CD4-positive, alpha-beta T cell (primary cell): ENCODE data around the gene ITGB1BP2. TPM values are rescaled to one million over a fixed set of nuclear protein-coding genes. Genes with fewer than 3 reads are reported as not detected.
A peak's percentile ranks its signal among the peaks of the same experiment; 100 is the strongest.
"Not testable (repeated sequence)": the region's sequence is repeated elsewhere in the genome, so short reads cannot be mapped to it uniquely, and the experiment has no call there.

Experiments used
- ATAC-seq: fragments of 200-7000 bp; cut with Tn5 transposase; one replicate; pipeline ENCODE4 v1.10.0; 2022; ENCODE audit warnings: mild to moderate bottlenecking; ENCODE audit not compliant: poor library complexity
- CTCF ChIA-PET: fragments of 350-600 bp; sonication (Branson Sonifier 250); formaldehyde crosslinking; loops from one replicate; lab custom pipeline; 2021; ENCODE audit warnings: antibody characterized with exemption, inconsistent platforms; lab: Charles Lee
- POLR2A ChIA-PET: fragments of 350-600 bp; sonication (Branson Sonifier 250); formaldehyde crosslinking; loops from one replicate; lab custom pipeline; 2021; ENCODE audit warnings: antibody characterized with exemption, inconsistent platforms; lab: Charles Lee
- DNase-seq, 14 experiments: peaks; one replicate each; pipeline ENCODE4 v3.0.0-alpha.2; 2013 to 2020; ENCODE audit warnings: mixed read lengths in 2 of 14
- H3K27ac ChIP-seq, 2 donors: one replicate each; pipeline versions ENCODE4 v1.5.1 to v1.7.0; 2013; ENCODE audit warnings: low read length in 2 of 2, low read depth in 1 of 2, mild to moderate bottlenecking in 1 of 2
- H3K27me3 ChIP-seq, 2 experiments: 1 replicate in 1 of 2; 2 replicates in 1 of 2; pipeline versions ENCODE4 v1.6.1 to v1.7.0; 2013; ENCODE audit warnings: low read length in 2 of 2, control low read depth in 1 of 2, mild to moderate bottlenecking in 1 of 2, moderate library complexity in 1 of 2; ENCODE audit not compliant: insufficient read depth in 2 of 2, control insufficient read depth in 1 of 2
- H3K36me3 ChIP-seq: one replicate; pipeline ENCODE4 v1.6.1; 2013; ENCODE audit warnings: low read length, control low read depth; ENCODE audit not compliant: insufficient read depth
- H3K4me1 ChIP-seq: one replicate; pipeline ENCODE4 v1.6.1; 2013; ENCODE audit warnings: low read length, control low read depth; ENCODE audit not compliant: insufficient read depth
- H3K4me3 ChIP-seq: one replicate; pipeline ENCODE4 v1.5.1; 2013; ENCODE audit warnings: mild to moderate bottlenecking, low read length, moderate library complexity
- H3K9me3 ChIP-seq, 2 experiments: 1 replicate in 1 of 2; 2 replicates in 1 of 2; pipeline versions ENCODE4 v1.6.1 to v1.7.0; 2013; ENCODE audit warnings: low read length in 2 of 2, mild to moderate bottlenecking in 2 of 2, control low read depth in 1 of 2, moderate library complexity in 1 of 2; ENCODE audit not compliant: control insufficient read depth in 1 of 2, insufficient read depth in 1 of 2
- H3K27ac Mint-ChIP-seq: one replicate; pipeline ENCODE4 v1.8.0; 2020; ENCODE audit warnings: mixed read lengths
- H3K27me3 Mint-ChIP-seq: one replicate; pipeline ENCODE4 v1.8.0; 2021; ENCODE audit warnings: mixed read lengths
- H3K36me3 Mint-ChIP-seq: one replicate; pipeline ENCODE4 v1.8.0; 2021; ENCODE audit warnings: low read depth, mixed read lengths
- H3K4me1 Mint-ChIP-seq: one replicate; pipeline ENCODE4 v1.8.0; 2021; ENCODE audit warnings: low read depth, mixed read lengths
- H3K4me3 Mint-ChIP-seq: one replicate; pipeline ENCODE4 v1.8.0; 2020; ENCODE audit warnings: mild to moderate bottlenecking, mixed read lengths
- H3K9me3 Mint-ChIP-seq: one replicate; pipeline ENCODE4 v1.8.0; 2020; ENCODE audit warnings: mixed read lengths
- intact Hi-C, 2 experiments: fragments of 100-400 bp; cut with DNase I in 1 of 2; cut with micrococcal nuclease in 1 of 2; formaldehyde crosslinking; loops; one replicate each; pipeline versions ENCODE4 v1.15.1 to v1.9.0; 2023 to 2025; cut with DNase I, micrococcal nuclease
- total RNA-seq, 174 experiments: library from RNA in 2 of 174; stranded (reverse) in 2 of 174; gene quantifications; one replicate each; pipeline ENCODE4 v1.2.3 and lab custom pipeline; 2021 to 2026
- TF ChIP-seq, protein P1 (sequence below): fragments of 200-600 bp; IDR thresholded peaks from one replicate; pipeline ENCODE4 v1.8.0; 2022; ENCODE audit warnings: antibody characterized with exemption, mild to moderate bottlenecking

Gene ITGB1BP2
- total RNA-seq, 2 experiments from 2014 or later: 2.9 to 3.4 TPM

DNA sequence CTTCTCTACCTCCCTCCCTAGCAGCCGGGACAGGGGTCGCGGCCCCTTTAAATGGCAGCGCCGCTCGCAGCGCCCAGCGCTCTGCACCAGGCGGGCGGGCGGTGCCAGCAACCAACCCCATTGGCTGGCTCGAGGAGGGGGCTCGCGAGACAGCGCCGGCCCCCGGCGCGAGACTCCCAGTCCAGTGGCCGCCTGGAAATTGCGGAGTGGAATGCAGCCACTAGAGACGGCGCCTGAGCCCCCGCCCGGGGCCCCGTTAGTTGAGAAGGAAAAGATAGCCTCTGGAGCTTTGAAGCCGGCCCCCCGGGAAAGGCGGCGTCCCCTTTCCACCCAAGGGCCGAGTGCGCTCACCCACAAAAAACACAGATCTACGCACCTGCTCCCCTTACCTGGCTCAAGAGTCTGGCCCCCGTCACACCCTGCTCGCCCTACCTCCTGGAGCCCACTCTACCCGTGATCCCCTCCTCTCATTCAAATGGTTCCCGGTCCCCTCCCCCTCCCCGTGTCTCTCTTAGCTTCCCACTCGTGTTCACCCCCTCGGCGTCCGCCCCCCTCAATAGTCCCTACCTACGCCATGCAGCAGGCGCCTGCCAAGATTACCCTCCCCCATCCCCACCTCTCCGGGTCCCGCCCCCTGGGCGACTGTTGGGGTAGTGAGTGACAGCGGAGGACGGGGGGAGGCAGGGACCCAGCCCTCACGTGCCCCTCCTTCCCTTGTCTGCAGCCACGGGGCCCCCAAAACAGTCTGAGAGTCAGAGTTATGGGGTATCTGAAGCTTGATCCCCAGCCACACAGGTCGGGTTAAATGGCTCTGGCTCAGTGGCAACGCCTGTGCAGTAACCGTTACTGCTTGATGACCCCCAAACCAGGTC lies 47.2 kb upstream of the ITGB1BP2 start, which contains the start of gene ZMYM3:
TSS of gene ZMYM3 (minus strand) at position 49 of the 872 bp plus-strand sequence. CDS start 885 bp downstream, outside the sequence.
- peak; percentile 75 for ATAC-seq
- TF ChIP-seq, protein P1, sequence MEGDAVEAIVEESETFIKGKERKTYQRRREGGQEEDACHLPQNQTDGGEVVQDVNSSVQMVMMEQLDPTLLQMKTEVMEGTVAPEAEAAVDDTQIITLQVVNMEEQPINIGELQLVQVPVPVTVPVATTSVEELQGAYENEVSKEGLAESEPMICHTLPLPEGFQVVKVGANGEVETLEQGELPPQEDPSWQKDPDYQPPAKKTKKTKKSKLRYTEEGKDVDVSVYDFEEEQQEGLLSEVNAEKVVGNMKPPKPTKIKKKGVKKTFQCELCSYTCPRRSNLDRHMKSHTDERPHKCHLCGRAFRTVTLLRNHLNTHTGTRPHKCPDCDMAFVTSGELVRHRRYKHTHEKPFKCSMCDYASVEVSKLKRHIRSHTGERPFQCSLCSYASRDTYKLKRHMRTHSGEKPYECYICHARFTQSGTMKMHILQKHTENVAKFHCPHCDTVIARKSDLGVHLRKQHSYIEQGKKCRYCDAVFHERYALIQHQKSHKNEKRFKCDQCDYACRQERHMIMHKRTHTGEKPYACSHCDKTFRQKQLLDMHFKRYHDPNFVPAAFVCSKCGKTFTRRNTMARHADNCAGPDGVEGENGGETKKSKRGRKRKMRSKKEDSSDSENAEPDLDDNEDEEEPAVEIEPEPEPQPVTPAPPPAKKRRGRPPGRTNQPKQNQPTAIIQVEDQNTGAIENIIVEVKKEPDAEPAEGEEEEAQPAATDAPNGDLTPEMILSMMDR: no peak
- peaks cover 5% of the 10 kb centered on the region for H3K36me3 ChIP-seq
- intact Hi-C loops: loop anchor here (1.0 to 10.0 kb wide), 8 partner anchors 29 to 190 kb away; partner anchors contain the start of genes FOXO4 (in 2 of the 2), TAF1 (in 2 of the 2), NONO (in 1 of the 2) and SNX12 (in 1 of the 2)
- H3K9me3 ChIP-seq: no peaks in the 10 kb centered on the region
- peaks cover 27% of the 10 kb centered on the region for H3K4me1 ChIP-seq
- H3K27ac Mint-ChIP-seq: peak within 1 kb of the TSS; percentile 93
- peaks cover 14% of the 10 kb centered on the region for H3K36me3 Mint-ChIP-seq
- H3K27me3 Mint-ChIP-seq: no peaks in the 10 kb centered on the region
- peak; percentile 59 to 87 (median 75) for DNase-seq
- H3K4me3 ChIP-seq: peak within 1 kb of the TSS; percentile 85
- H3K27me3 ChIP-seq: no peaks in the 10 kb centered on the region
- H3K27ac ChIP-seq: peak within 1 kb of the TSS; percentile 72 to 84
- ChIA-PET POLR2A (interaction anchor here (0.8 to 3.7 kb wide), 12 partner anchors 29 to 279 kb away, joined by 3 to 105 read pairs (median 7); partner anchors contain the start of genes IL2RG, MED12, NONO and OGT), CTCF (interaction anchor here (2.1 kb wide), 1 partner anchor 29 kb away, joined by 9 read pairs; the partner anchor contains the start of gene NONO)
- peaks cover 29% of the 10 kb centered on the region for H3K4me1 Mint-ChIP-seq
- H3K4me3 Mint-ChIP-seq: peak within 1 kb of the TSS; percentile 95
- H3K9me3 Mint-ChIP-seq: no peaks in the 10 kb centered on the region

DNA sequence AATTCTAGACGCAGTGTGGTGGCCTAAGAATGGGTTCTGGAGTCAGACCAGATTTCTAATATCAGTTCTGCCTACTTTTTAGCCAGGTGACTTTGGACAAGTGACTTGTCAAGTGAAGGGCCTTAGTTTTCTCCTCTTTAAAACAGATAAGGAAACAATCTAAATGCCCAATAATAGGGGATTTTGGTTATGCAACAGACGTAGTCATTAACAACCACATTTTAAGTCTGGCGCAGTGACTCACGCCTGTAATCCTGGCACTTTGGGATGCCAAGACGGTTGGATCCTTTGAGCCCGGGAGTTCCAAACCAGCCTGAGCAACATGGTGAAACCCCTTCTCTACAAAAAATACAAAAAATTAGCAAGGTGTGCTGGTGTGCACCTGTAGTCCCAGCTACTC lies 45.5 kb upstream of the ITGB1BP2 start:
- ATAC-seq (no peak), DNase-seq (peak in 1 of 14 experiments; percentile 14)
- Histone ChIP-seq H3K27me3 (no peaks in the 10 kb centered on the region), H3K27ac (no peak overlapping the region), H3K4me3 (no peak overlapping the region), H3K4me1 (peaks cover 27% of the 10 kb centered on the region), H3K36me3 (no peaks in the 10 kb centered on the region), H3K9me3 (no peaks in the 10 kb centered on the region)
- H3K4me3 Mint-ChIP-seq: no peak overlapping the region
- peaks cover 5% of the 10 kb centered on the region for H3K36me3 Mint-ChIP-seq
- H3K9me3 Mint-ChIP-seq: no peaks in the 10 kb centered on the region
- TF ChIP-seq, protein P1: no peak
- H3K4me1 Mint-ChIP-seq: peaks cover 26% of the 10 kb centered on the region
- H3K27ac Mint-ChIP-seq: peak overlapping the region; percentile 93
- intact Hi-C loops: loop anchor here (10.0 kb wide), 3 partner anchors 109 to 191 kb away; partner anchors contain the start of genes FOXO4 (in 2 of the 2), SNX12 (in 1 of the 2) and TAF1 (in 1 of the 2)
- POLR2A ChIA-PET: interaction anchor here (3.3 to 3.7 kb wide), 2 partner anchors 27 to 110 kb away, joined by 77 to 105 read pairs; partner anchors contain the start of genes NONO and TAF1
- CTCF ChIA-PET: no interaction called here
- H3K27me3 Mint-ChIP-seq: no peaks in the 10 kb centered on the region

GRCh38 chrX:71256856-71257255 lies 44.7 kb upstream of the ITGB1BP2 start:
- CTCF ChIA-PET: no interaction called here
- POLR2A ChIA-PET: interaction anchor here (3.7 kb wide), 1 partner anchor 26 kb away, joined by 105 read pairs; the partner anchor contains the start of gene NONO
- H3K27me3 ChIP-seq: no peaks in the 10 kb centered on the region
- intact Hi-C loops: loop anchor here (10.0 kb wide), 3 partner anchors 108 to 192 kb away; partner anchors contain the start of genes FOXO4 (in 2 of the 2), SNX12 (in 1 of the 2) and TAF1 (in 1 of the 2)
- H3K4me3 ChIP-seq: no peak overlapping the region
- ATAC-seq (no peak), DNase-seq (no peak)
- no peaks in the 10 kb centered on the region for H3K36me3 ChIP-seq
- Mint-ChIP-seq H3K9me3 (no peaks in the 10 kb centered on the region), H3K27me3 (no peaks in the 10 kb centered on the region), H3K27ac (no peak overlapping the region), H3K4me1 (peaks cover 21% of the 10 kb centered on the region), H3K36me3 (peaks cover 5% of the 10 kb centered on the region), H3K4me3 (no peak overlapping the region)
- H3K4me1 ChIP-seq: peaks cover 24% of the 10 kb centered on the region
- H3K27ac ChIP-seq: no peak overlapping the region
- no peaks in the 10 kb centered on the region for H3K9me3 ChIP-seq
- TF ChIP-seq, protein P1: no peak

GRCh38 chrX:71268624-71269023 lies 32.9 kb upstream of the ITGB1BP2 start:
- H3K9me3 Mint-ChIP-seq, H3K4me1 Mint-ChIP-seq, H3K27ac ChIP-seq, H3K36me3 ChIP-seq, H3K27me3 Mint-ChIP-seq, H3K4me3 Mint-ChIP-seq, H3K4me1 ChIP-seq, H3K27ac Mint-ChIP-seq, DNase-seq, POLR2A ChIA-PET, CTCF ChIA-PET, H3K27me3 ChIP-seq, H3K9me3 ChIP-seq, ATAC-seq, H3K4me3 ChIP-seq, intact Hi-C loops, H3K36me3 Mint-ChIP-seq: not testable (repeated sequence)
